GM18505 (cell line): ENCODE results near the gene ARHGEF11.

Source experiments
- ATAC-seq: cut with Tn5 transposase; IDR thresholded peaks from one replicate; pipeline ENCODE4 v1.9.1; 2021; ENCODE audit not compliant: unreplicated experiment
- POLR2A ChIP-seq: IDR thresholded peaks from 4 replicates; pipeline ENCODE4 v1.6.1; 2011; ENCODE audit warnings: borderline replicate concordance; ENCODE audit not compliant: insufficient read depth, insufficient read length; ENCODE audit errors: extremely low read depth

The ARHGEF11 gene

DNA sequence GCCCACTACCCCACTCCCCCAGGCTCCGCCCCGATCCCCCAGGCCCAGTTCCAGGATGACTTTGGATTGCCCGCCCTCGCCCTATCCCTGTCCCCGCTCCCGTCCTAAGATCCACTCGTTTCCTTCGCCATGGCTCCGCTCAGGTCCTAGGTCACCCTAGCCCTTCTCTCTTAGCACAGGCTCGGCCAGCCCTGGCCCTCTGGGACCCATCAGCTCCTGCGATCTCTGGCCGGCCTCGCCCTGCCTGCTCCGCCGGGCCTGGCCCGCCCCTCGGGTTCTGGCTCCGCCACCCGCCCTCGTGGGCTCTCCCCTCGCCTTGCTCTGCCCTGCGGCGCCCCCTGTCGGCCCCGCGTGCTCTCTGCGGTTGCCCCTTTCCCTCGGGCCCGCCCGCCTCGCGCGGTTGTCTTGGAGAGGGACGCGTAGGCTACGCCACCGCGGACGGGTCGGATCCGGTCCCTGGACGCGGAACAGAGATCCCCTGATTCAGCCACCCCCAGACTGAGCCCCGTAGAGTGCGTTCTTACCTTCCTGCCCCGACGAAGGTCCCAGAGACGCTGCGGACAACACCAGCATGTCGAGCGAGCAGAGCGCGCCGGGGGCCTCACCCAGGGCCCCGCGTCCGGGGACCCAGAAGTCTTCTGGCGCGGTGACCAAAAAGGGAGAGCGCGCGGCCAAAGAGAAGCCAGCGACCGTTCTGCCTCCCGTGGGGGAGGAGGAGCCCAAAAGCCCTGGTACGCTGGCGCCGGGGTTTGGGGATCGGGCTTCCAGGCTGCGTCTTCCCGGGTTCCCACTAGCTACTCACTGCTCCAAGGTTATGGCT is 125.1 kb downstream of the ARHGEF11 start, which contains the start of gene LRRC71:
TSS of gene LRRC71 (plus strand) at position 400 of the 820 bp plus-strand sequence. CDS start at position 572, 172 bp downstream.
- no peak for TF ChIP-seq POLR2A
- no peak for ATAC-seq

DNA sequence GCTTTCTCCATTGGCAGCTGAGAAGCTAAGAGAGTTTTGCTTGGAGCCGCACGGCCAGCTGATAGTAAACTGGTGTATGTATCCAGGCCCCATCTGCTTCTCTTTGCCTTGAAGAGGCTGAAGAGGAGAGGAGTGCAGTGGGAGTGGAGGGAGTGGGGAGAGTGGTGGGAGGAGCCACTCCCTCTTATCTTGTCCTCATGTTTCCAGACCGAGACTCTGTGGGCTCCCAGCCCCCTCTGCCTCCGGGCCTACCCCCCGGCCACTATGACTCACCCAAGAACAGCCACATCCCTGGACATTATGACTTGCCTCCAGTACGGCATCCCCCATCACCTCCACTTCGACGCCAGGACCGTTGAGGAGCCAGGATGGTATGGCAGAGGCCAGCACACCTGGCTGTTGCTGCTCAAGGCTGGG is 131.1 kb downstream of the ARHGEF11 start:
- TF ChIP-seq POLR2A: no peak
- ATAC-seq: no peak

DNA sequence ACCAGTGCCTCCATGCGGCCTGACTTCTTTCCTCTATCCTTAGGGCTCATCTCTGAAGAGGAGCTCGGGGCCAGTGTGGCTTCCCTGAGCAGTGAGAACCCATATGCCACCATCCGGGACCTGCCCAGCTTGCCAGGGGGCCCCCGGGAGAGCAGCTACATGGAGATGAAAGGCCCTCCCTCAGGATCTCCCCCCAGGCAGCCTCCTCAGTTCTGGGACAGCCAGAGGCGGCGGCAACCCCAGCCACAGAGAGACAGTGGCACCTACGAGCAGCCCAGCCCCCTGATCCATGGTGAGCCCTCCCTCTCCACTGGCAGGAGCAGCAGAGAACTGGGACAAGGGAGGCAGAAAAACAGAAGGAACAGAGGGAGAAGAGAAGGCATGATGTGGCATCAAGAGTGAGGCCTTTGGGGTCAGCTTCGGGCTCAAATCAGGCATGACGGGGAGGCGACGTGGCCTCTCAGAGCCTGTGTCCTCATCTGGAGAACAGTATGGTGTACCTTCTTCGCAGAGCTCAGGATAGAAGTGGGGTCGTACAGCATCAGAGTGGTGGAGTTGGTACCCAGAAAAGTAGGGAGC is 131.6 kb downstream of the ARHGEF11 start:
- ATAC-seq: no peak
- TF ChIP-seq POLR2A: no peak

DNA sequence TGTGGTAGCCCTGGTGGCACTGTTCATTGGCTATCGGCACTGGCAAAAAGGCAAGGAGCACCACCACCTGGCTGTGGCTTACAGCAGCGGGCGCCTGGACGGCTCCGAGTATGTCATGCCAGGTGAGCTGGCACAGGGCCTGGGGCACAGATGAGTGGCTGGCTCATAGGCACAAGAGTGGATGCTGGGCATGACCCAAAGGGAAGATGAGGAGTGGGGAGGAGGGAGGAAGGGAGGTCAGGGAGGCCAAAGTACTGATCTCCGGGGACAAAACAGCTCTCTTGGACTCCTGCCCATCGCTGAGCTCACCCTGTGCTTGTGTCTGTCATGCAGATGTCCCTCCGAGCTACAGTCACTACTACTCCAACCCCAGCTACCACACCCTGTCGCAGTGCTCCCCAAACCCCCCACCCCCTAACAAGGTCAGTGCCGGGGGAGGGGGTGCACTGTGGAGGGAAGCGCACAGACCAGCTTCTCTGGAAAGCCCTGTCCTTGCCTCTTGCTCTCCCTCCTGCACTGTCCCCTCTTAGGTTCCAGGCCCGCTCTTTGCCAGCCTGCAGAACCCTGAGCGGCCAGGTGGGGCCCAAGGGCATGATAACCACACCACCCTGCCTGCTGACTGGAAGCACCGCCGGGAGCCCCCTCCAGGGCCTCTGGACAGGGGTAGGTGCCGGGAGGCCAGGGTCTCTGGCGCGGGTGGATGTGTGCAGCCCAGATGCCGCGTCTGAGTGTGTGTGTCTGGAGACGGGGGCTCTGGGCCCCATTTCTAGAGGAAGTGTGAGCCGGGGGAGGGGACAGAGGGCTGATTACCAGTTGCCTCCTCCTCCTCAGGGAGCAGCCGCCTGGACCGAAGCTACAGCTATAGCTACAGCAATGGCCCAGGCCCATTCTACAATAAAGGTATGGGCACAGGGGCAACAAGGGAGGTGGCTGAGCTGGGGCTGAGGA is 132.4 kb downstream of the ARHGEF11 start:
- ATAC-seq: no peak
- no peak for TF ChIP-seq POLR2A

DNA sequence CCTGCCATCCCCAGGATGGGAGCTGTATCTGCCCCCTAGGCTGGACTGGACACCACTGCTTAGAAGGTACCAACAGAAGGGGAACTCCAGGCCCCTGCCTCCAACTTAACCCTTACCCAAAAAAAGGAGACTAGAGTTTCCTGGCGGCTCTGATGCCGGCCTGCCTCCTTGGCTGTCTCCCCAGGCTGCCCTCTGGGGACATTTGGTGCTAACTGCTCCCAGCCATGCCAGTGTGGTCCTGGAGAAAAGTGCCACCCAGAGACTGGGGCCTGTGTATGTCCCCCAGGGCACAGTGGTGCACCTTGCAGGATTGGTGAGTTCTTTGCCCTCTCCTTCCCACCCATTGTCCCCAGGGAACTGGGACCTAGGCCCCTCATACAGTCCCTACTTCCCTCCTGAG is 133.2 kb downstream of the ARHGEF11 start:
- TF ChIP-seq POLR2A: no peak
- ATAC-seq: no peak

DNA sequence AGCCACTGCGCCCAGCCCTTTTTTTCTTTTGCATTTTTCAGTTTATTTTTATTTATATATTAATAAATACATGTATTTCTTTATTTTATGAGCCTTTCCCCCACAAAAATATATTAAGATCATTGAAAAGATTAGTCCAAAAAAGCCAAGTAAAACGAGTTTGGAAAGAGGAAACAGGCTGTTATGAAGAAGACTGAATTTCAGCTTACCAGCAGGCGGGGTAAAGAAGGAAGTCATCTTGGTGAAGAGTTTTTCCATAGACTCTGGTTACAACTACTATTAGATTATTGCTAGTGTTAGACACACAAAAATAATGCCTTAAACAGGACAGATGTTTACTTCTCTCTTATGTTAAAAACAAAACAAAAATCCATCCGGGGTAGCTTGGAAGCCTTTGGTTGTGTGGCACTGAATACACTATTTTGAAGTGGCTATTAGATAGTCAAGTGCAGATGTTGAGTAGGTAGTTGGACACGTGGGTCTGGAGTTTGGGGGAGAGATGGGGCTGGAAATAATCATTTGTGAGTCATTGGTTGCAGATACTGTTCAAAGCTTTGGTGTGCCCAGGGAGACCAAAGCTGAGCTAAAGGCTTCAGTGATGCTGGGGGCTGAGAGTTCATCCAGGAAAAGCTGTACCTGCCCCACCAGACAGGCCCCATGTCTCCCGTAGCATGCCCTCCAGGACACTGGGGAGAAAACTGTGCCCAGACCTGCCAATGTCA is 133.8 kb downstream of the ARHGEF11 start:
- no peak for ATAC-seq
- no peak for TF ChIP-seq POLR2A

DNA sequence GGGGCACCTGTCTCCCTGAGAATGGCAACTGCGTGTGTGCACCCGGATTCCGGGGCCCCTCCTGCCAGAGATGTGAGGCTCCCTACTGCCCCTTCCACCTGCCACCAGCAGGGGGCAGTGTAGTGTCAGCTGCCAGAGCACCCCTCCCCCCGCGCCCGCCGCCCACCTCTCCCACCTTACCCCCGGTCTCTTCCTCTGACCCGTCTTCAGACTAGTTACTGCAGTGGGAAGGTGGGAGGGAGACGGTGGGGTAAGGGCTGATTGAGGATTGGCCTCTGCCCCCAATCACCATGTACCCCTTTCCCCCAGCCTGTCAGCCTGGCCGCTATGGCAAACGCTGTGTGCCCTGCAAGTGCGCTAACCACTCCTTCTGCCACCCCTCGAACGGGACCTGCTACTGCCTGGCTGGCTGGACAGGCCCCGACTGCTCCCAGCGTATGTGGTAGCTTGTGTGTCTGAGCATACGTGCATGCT is 135.2 kb downstream of the ARHGEF11 start:
- TF ChIP-seq POLR2A: no peak
- ATAC-seq: no peak

DNA sequence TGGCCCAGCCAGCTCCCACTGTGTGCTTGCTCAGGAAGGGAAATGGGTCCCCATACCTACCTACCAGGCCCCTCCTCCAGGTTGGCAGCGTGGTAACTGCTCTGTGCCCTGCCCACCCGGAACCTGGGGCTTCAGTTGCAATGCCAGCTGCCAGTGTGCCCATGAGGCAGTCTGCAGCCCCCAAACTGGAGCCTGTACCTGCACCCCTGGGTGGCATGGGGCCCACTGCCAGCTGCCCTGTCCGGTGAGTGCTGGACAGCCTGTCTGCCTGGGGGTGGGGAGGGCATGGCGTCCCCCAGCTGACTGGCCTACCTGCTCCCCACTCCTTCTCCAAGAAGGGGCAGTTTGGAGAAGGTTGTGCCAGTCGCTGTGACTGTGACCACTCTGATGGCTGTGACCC is 135.9 kb downstream of the ARHGEF11 start:
- no peak for TF ChIP-seq POLR2A
- no peak for ATAC-seq

DNA sequence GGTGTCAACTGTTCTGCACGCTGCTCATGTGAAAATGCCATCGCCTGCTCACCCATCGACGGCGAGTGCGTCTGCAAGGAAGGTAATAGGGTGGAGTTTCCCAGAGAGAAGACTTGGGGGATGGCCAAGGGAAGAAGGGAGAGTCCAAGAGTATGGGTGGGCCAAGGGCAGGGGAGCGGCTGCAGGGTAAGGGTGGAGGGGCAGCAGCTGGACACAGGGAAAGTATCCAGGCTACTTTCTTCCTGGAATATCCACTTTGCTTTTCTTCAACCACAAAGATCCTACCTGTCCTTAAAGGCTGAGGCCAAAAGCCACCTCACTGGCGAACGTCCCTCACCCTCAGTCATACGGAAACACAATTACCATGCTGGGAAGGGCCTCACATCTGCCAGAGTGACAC is 136.6 kb downstream of the ARHGEF11 start:
- ATAC-seq: no peak
- no peak for TF ChIP-seq POLR2A

DNA sequence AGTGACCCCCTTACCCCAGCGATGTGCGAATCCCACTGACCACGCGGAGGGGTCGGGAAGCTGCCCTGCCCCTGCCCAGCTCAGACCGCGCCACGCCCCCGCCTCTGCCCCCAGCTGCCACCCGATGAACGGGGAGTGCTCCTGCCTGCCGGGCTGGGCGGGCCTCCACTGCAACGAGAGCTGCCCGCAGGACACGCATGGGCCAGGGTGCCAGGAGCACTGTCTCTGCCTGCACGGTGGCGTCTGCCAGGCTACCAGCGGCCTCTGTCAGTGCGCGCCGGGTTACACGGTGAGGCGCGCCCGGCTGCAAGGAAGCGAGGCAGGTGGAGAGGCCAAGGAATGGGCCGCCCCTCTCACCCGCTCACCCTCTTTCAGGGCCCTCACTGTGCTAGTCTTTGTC is 137.0 kb downstream of the ARHGEF11 start:
- no peak for ATAC-seq
- TF ChIP-seq POLR2A: no peak

DNA sequence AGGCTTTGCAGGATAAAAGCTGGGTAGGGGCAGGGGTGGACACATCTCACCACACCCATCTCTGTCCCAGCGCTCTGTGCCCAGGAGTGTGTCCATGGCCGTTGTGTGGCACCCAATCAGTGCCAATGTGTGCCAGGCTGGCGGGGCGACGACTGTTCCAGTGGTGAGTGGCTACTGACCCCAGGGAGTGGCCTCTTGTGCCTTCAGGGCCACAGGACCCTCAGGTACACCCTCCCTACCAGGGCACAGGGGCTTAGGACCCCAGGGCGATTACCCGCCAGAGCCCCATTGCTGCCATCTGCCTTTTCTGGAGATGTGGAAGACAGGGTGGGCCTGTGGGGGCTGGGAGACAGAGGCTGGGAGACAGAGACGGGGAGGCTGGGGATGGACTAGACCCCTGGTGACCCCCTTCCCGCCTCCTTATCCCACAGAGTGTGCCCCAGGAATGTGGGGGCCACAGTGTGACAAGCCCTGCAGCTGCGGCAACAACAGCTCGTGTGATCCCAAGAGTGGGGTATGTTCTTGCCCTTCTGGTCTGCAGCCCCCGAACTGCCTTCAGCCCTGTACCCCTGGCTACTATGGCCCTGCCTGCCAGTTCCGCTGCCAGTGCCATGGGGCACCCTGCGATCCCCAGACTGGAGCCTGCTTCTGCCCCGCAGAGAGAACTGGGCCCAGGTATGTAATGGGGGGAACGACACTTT is 139.2 kb downstream of the ARHGEF11 start:
- ATAC-seq: no peak

DNA sequence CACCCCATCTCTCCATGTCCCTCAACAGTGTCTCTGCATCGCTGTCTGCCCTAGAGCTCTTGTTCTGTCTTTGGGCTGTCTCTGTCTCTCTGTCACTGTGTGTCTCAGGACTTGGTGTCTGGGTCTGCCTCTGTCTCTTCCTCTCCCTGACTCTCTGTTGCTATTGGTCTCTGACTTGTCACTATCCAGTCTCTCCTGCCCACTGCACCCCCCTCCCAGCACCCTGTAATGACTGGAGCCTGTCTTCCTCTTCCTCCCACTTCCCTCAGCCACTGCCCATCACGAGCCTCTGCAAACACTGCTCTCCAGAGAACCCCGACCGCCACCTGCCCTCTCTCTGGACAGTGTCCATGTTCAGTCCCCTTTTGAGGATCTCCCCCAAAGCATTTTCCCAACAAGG is 139.9 kb downstream of the ARHGEF11 start:
- no peak for TF ChIP-seq POLR2A
- ATAC-seq: no peak

More for the DNA sequence above, 139.2 kb downstream of the ARHGEF11 start:
- TF ChIP-seq POLR2A: no peak
